SU-DHL-6 (cell line): Measurements from ENCODE around the gene ZNF268.

Source experiments
- CTCF ChIP-seq: fragments of 200-600 bp; sonication (generic); IDR thresholded peaks from one replicate; pipeline ENCODE4 v1.5.1; 2017; ENCODE audit warnings: antibody characterized with exemption, mild to moderate bottlenecking, low read length, moderate library complexity; ENCODE audit not compliant: insufficient read depth, poor library complexity, severe bottlenecking
- EZH2phosphoT487 ChIP-seq: fragments of 200-600 bp; sonication (generic), shearing (Covaris generic); conservative IDR thresholded peaks from 2 replicates; pipeline ENCODE4 v1.6.1; 2018; ENCODE audit warnings: mild to moderate bottlenecking, antibody characterized with exemption, low read length, moderate library complexity, mixed read lengths

- TF ChIP-seq CTCF (no peak), EZH2phosphoT487 (no peak)
These were observed 626 bp upstream of the ZNF268 start for GRCh38 chr12:133180669-133181068.
